WTC11 (cell line): ENCODE results near the gene ATP13A2. TPM values are rescaled to one million over a fixed set of nuclear protein-coding genes. Genes with fewer than 3 reads are reported as not detected.

Experiments used
- ATAC-seq: fragments of 200-7000 bp; cut with Tn5 transposase; 2 replicates; pipeline ENCODE4 v1.10.0; 2021; ENCODE audit warnings: mild to moderate bottlenecking, moderate library complexity
- CTCF ChIA-PET: fragments of 300-600 bp; sonication (Branson Sonifier 250); formaldehyde crosslinking; loops from one replicate; lab custom pipeline; 2021; ENCODE audit warnings: antibody characterized with exemption; lab: Charles Lee
- POLR2A ChIA-PET: fragments of 350-600 bp; sonication (Branson Sonifier 250); formaldehyde crosslinking; loops from one replicate; lab custom pipeline; 2021; ENCODE audit warnings: antibody characterized with exemption; lab: Charles Lee
- DNase-seq: peaks from one replicate; pipeline ENCODE4 v3.0.0; 2021; ENCODE audit warnings: low spot score
- H3K27ac Mint-ChIP-seq: 2 replicates; pipeline ENCODE4 v1.8.0; 2021; ENCODE audit warnings: mixed read lengths
- H3K27me3 Mint-ChIP-seq: 2 replicates; pipeline ENCODE4 v1.8.0; 2021; ENCODE audit warnings: low read depth, mild to moderate bottlenecking, moderate library complexity, mixed read lengths
- H3K36me3 Mint-ChIP-seq: 2 replicates; pipeline ENCODE4 v1.8.0; 2021; ENCODE audit warnings: mixed read lengths
- H3K4me1 Mint-ChIP-seq: 2 replicates; pipeline ENCODE4 v1.8.0; 2022; ENCODE audit warnings: mixed read lengths
- H3K4me3 Mint-ChIP-seq: 2 replicates; pipeline ENCODE4 v1.8.0; 2021; ENCODE audit warnings: mild to moderate bottlenecking, moderate library complexity, mixed read lengths
- H3K9me3 Mint-ChIP-seq: 2 replicates; pipeline ENCODE4 v1.8.0; 2021; ENCODE audit warnings: mixed read lengths
- CREM ChIP-seq: sonication (generic); formaldehyde crosslinking; IDR thresholded peaks from 2 replicates; pipeline ENCODE4 v1.8.1; 2022; ENCODE audit warnings: mild to moderate bottlenecking, missing genetic modification reagents, moderate library complexity
- ELF4 ChIP-seq: sonication (generic); formaldehyde crosslinking; IDR thresholded peaks from 2 replicates; pipeline ENCODE4 v1.8.1; 2022; ENCODE audit warnings: low read depth, mild to moderate bottlenecking, moderate library complexity, missing genetic modification reagents
- FOXK1 ChIP-seq: sonication (generic); formaldehyde crosslinking; IDR thresholded peaks from 2 replicates; pipeline ENCODE4 v1.8.0; 2022; ENCODE audit warnings: mild to moderate bottlenecking, moderate library complexity, missing genetic modification reagents
- FOXP4 ChIP-seq: sonication (generic); formaldehyde crosslinking; IDR thresholded peaks from 2 replicates; pipeline ENCODE4 v1.8.0; 2022; ENCODE audit warnings: mild to moderate bottlenecking, missing genetic modification reagents
- GRHL2 ChIP-seq: fragments of 250-450 bp; sonication (Bioruptor Pico); IDR thresholded peaks from 2 replicates; pipeline ENCODE4 v1.8.0; 2022; ENCODE audit warnings: mild to moderate bottlenecking, moderate library complexity; ENCODE audit not compliant: insufficient replicate concordance, severe bottlenecking
- GTF2I ChIP-seq: fragments of 250-450 bp; sonication (Bioruptor Pico); conservative IDR thresholded peaks from 2 replicates; pipeline ENCODE4 v1.4.0; 2021; ENCODE audit warnings: mild to moderate bottlenecking
- JAZF1 ChIP-seq: fragments of 250-450 bp; sonication (Bioruptor Pico); IDR thresholded peaks from 2 replicates; pipeline ENCODE4 v1.9.0; 2021; ENCODE audit warnings: moderate library complexity, mild to moderate bottlenecking, inconsistent platforms
- JUN ChIP-seq: sonication (generic); formaldehyde crosslinking; IDR thresholded peaks from 2 replicates; pipeline ENCODE4 v1.8.0; 2023; ENCODE audit warnings: mild to moderate bottlenecking, missing genetic modification reagents
- NR1H2 ChIP-seq: sonication (generic); formaldehyde crosslinking; IDR thresholded peaks from 2 replicates; pipeline ENCODE4 v1.9.0; 2021; ENCODE audit warnings: mild to moderate bottlenecking, moderate library complexity, missing genetic modification reagents
- PRDM15 ChIP-seq: sonication (generic); formaldehyde crosslinking; IDR thresholded peaks from 2 replicates; pipeline ENCODE4 v1.8.0; 2022; ENCODE audit warnings: missing genetic modification reagents
- RORB ChIP-seq: fragments of 250-450 bp; sonication (Bioruptor Pico); IDR thresholded peaks from 2 replicates; pipeline ENCODE4 v1.9.0; 2021; ENCODE audit warnings: mild to moderate bottlenecking
- SMAD3 ChIP-seq: sonication (generic); formaldehyde crosslinking; IDR thresholded peaks from 2 replicates; pipeline ENCODE4 v1.8.0; 2022; ENCODE audit warnings: missing genetic modification reagents, mild to moderate bottlenecking, borderline replicate concordance
- SP1 ChIP-seq: sonication (generic); formaldehyde crosslinking; conservative IDR thresholded peaks from 2 replicates; pipeline ENCODE4 v1.8.1; 2022; ENCODE audit warnings: missing genetic modification reagents
- TEAD1 ChIP-seq: sonication (generic); formaldehyde crosslinking; IDR thresholded peaks from 2 replicates; pipeline ENCODE4 v1.8.0; 2022; ENCODE audit warnings: mild to moderate bottlenecking, missing genetic modification reagents
- ZBTB43 ChIP-seq: sonication (generic); formaldehyde crosslinking; IDR thresholded peaks from 2 replicates; pipeline ENCODE4 v1.8.1; 2023; ENCODE audit warnings: mild to moderate bottlenecking, missing genetic modification reagents
- ZNF121 ChIP-seq: sonication (generic); formaldehyde crosslinking; IDR thresholded peaks from 2 replicates; pipeline ENCODE4 v1.8.0; 2023; ENCODE audit warnings: missing genetic modification reagents
- ZNF263 ChIP-seq: sonication (generic); formaldehyde crosslinking; IDR thresholded peaks from 2 replicates; pipeline ENCODE4 v1.8.1; 2022; ENCODE audit warnings: low read depth, mild to moderate bottlenecking, moderate library complexity, missing genetic modification reagents
- ZNF317 ChIP-seq: sonication (generic); formaldehyde crosslinking; IDR thresholded peaks from 2 replicates; pipeline ENCODE4 v1.8.1; 2023; ENCODE audit warnings: low read depth, mild to moderate bottlenecking, moderate library complexity, missing genetic modification reagents, borderline replicate concordance
- ZNF416 ChIP-seq: fragments of 250-450 bp; sonication (Bioruptor Pico); IDR thresholded peaks from 2 replicates; pipeline ENCODE4 v1.9.0; 2021; ENCODE audit warnings: mild to moderate bottlenecking, inconsistent platforms
- ZNF532 ChIP-seq: fragments of 250-450 bp; sonication (Bioruptor Pico); IDR thresholded peaks from 2 replicates; pipeline ENCODE4 v1.9.0; 2021; ENCODE audit warnings: mild to moderate bottlenecking, borderline replicate concordance
- total RNA-seq: library from RNA; stranded (reverse); gene quantifications from 3 replicates; pipeline ENCODE4 v1.2.3, GENCODE V29; 2021
- TF ChIP-seq, protein P1 (sequence below): sonication (generic); formaldehyde crosslinking; IDR thresholded peaks from 2 replicates; pipeline ENCODE4 v1.8.1; 2023; ENCODE audit warnings: mild to moderate bottlenecking, missing genetic modification reagents, moderate library complexity
- TF ChIP-seq, protein P2 (sequence below): sonication (generic); formaldehyde crosslinking; IDR thresholded peaks from 2 replicates; pipeline ENCODE4 v1.8.1; 2022; ENCODE audit warnings: low read depth, missing genetic modification reagents, borderline replicate concordance
- TF ChIP-seq, protein P3 (sequence below): sonication (generic); formaldehyde crosslinking; conservative IDR thresholded peaks from 2 replicates; pipeline ENCODE4 v1.8.1; 2022; ENCODE audit warnings: mild to moderate bottlenecking, missing genetic modification reagents

The ATP13A2 gene
- total RNA-seq, 1 experiment from 2014 or later: 95.9 TPM

GRCh38 chr1:16938351-16939321 lies 73.1 kb downstream of the ATP13A2 start:
- peak; percentile 71 for DNase-seq
- peak overlapping the region; percentile 40 for H3K4me3 Mint-ChIP-seq
- H3K27me3 Mint-ChIP-seq: no peaks in the 10 kb centered on the region
- peak overlapping the region; percentile 45 for H3K27ac Mint-ChIP-seq
- peaks cover 43% of the 10 kb centered on the region for H3K36me3 Mint-ChIP-seq
- peak; percentile 72 for ATAC-seq
- H3K9me3 Mint-ChIP-seq: no peaks in the 10 kb centered on the region
- H3K4me1 Mint-ChIP-seq: peaks cover 10% of the 10 kb centered on the region
- ChIA-PET CTCF (interaction anchor here (0.7 to 2.6 kb wide), 11 partner anchors 9 to 318 kb away, joined by 3 to 11 read pairs (median 4); no protein-coding TSS in a partner anchor), POLR2A (no interaction called here)
- TF ChIP-seq GRHL2 (CRISPR knock-in tag) (no peak), FOXK1 (no peak), CREM (CRISPR knock-in tag) (no peak), SMAD3 (CRISPR knock-in tag) (no peak), GTF2I (CRISPR knock-in tag) (no peak), FOXP4 (no peak), SP1 (0 out of 2 replicates have a peak, but pooled peaks have one; percentile 10), TEAD1 (no peak), ZBTB43 (no peak), ZNF121 (CRISPR knock-in tag) (no peak), RORB (CRISPR knock-in tag) (no peak), ZNF263 (CRISPR knock-in tag) (peak; percentile 28; the same call in 1 of the 2 replicates), JAZF1 (CRISPR knock-in tag) (no peak), ZNF317 (CRISPR knock-in tag) (no peak), ZNF416 (CRISPR knock-in tag) (no peak), ELF4 (CRISPR knock-in tag) (no peak), ZNF532 (CRISPR knock-in tag) (no peak), JUN (no peak), NR1H2 (CRISPR knock-in tag) (no peak), PRDM15 (CRISPR knock-in tag) (no peak)
- TF ChIP-seq, protein P1, sequence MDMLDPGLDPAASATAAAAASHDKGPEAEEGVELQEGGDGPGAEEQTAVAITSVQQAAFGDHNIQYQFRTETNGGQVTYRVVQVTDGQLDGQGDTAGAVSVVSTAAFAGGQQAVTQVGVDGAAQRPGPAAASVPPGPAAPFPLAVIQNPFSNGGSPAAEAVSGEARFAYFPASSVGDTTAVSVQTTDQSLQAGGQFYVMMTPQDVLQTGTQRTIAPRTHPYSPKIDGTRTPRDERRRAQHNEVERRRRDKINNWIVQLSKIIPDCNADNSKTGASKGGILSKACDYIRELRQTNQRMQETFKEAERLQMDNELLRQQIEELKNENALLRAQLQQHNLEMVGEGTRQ (CRISPR knock-in tag): no peak
- TF ChIP-seq, protein P2, sequence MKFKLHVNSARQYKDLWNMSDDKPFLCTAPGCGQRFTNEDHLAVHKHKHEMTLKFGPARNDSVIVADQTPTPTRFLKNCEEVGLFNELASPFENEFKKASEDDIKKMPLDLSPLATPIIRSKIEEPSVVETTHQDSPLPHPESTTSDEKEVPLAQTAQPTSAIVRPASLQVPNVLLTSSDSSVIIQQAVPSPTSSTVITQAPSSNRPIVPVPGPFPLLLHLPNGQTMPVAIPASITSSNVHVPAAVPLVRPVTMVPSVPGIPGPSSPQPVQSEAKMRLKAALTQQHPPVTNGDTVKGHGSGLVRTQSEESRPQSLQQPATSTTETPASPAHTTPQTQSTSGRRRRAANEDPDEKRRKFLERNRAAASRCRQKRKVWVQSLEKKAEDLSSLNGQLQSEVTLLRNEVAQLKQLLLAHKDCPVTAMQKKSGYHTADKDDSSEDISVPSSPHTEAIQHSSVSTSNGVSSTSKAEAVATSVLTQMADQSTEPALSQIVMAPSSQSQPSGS: no peak
- TF ChIP-seq, protein P3, sequence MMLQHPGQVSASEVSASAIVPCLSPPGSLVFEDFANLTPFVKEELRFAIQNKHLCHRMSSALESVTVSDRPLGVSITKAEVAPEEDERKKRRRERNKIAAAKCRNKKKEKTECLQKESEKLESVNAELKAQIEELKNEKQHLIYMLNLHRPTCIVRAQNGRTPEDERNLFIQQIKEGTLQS: no peak
